Activated T-helper 1 cell treated with anti-CD3 and anti-CD28 coated beads, Interleukin-12 subunit alpha, Interleukin-12 subunit beta, Interleukin-2, Interleukin-4 antibody, amounts not matched to agents 30 ng/mL and 10 ng/mL and 1 ng/mL, durations not matched to agents 14 hours and 24 hours and 36 hours (primary cell): ENCODE results near the gene RALGPS1. TPM values are rescaled to one million over a fixed set of nuclear protein-coding genes. Genes with fewer than 3 reads are reported as not detected.
A peak's percentile ranks its signal among the peaks of the same experiment; 100 is the strongest.

Experiments
- DNase-seq: peaks from one replicate; pipeline ENCODE4 v3.0.0; 2021; ENCODE audit warnings: low spot score
- H3K27ac Mint-ChIP-seq: one replicate; pipeline ENCODE4 v1.8.0; 2021; ENCODE audit warnings: mild to moderate bottlenecking, mixed read lengths
- H3K27me3 Mint-ChIP-seq: one replicate; pipeline ENCODE4 v1.8.0; 2022; ENCODE audit warnings: mild to moderate bottlenecking, moderate library complexity, mixed read lengths; ENCODE audit not compliant: insufficient read depth
- H3K36me3 Mint-ChIP-seq: one replicate; pipeline ENCODE4 v1.8.0; 2021; ENCODE audit warnings: low read depth, mixed read lengths
- H3K4me1 Mint-ChIP-seq: one replicate; pipeline ENCODE4 v1.8.0; 2021; ENCODE audit warnings: low read depth, mixed read lengths
- H3K4me3 Mint-ChIP-seq: one replicate; pipeline ENCODE4 v1.8.0; 2021; ENCODE audit warnings: mild to moderate bottlenecking, moderate library complexity, mixed read lengths
- H3K9me3 Mint-ChIP-seq: one replicate; pipeline ENCODE4 v1.8.0; 2021; ENCODE audit warnings: mixed read lengths
- intact Hi-C: fragments of 100-400 bp; cut with micrococcal nuclease; formaldehyde crosslinking; loops from one replicate; pipeline ENCODE4 v1.15.1; 2024
- total RNA-seq: library from RNA; stranded (reverse); gene quantifications from 2 replicates; pipeline ENCODE4 v1.2.3, GENCODE V29; 2022

The RALGPS1 gene
- total RNA-seq, 1 donor from 2014 or later, result 1.4 TPM

DNA sequence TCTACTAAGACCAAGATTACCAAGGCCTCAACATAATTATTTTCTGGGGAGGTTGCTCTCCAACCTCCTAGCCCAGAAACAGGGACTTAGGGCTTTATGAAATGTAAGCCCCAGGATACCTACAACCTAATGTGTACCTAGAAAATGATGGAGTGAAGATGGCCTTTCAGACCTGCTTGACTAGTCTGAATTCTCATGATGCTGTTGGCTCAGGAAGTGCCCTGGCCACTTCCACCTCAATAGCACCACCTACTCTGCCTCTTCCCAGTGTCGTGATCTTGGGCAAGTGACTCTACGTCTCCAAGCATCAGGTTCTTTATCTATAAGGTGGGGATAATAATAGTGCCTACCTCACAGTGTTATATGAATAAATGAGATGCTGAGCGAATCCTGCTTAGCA is 292.1 kb downstream of the RALGPS1 start:
- intact Hi-C loops, result no loop called here
- no peaks in the 10 kb centered on the region for H3K9me3 Mint-ChIP-seq
- H3K27me3 Mint-ChIP-seq, result peaks cover 12% of the 10 kb centered on the region
- H3K27ac Mint-ChIP-seq, result no peak overlapping the region
- no peaks in the 10 kb centered on the region for H3K36me3 Mint-ChIP-seq
- H3K4me1 Mint-ChIP-seq, result no peaks in the 10 kb centered on the region
- DNase-seq, result no peak
- no peak overlapping the region for H3K4me3 Mint-ChIP-seq

DNA sequence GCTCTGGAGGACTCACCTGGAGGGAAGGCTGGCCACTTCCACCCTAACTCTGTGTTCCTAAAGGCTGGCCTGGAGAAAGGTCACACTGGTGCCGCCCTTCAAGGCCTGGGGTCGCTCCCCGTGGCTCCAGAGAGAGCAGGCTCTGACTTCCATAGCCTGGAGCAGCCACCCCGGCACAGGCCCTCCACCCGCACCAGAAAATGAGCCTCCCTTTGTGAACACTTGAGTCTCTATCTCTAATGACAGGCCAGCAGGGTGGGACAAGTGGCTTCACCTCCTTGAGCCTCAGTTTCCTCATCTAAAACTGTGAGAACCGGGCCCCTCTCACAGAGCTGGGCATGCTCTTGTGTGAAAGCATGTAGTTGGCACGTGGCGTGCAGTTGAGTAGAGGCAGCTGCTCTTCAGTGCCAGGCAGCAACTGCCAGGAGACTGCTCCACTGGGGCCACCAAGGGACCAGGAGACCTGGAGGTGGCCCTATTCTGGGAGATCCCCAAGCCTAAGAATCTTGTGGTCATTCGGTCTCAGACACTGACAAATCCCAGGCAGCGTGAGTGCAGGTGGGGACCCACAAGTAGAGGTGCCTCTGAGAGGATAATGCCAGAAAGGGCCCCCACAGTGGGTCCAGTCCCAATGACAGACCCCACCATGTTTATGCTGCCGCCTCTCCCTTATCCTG is 293.3 kb downstream of the RALGPS1 start:
- Mint-ChIP-seq H3K9me3 (no peaks in the 10 kb centered on the region), H3K27ac (no peak overlapping the region), H3K4me3 (no peak overlapping the region), H3K36me3 (no peaks in the 10 kb centered on the region), H3K4me1 (no peaks in the 10 kb centered on the region), H3K27me3 (peaks cover 10% of the 10 kb centered on the region)
- intact Hi-C loops, result no loop called here
- no peak for DNase-seq

DNA sequence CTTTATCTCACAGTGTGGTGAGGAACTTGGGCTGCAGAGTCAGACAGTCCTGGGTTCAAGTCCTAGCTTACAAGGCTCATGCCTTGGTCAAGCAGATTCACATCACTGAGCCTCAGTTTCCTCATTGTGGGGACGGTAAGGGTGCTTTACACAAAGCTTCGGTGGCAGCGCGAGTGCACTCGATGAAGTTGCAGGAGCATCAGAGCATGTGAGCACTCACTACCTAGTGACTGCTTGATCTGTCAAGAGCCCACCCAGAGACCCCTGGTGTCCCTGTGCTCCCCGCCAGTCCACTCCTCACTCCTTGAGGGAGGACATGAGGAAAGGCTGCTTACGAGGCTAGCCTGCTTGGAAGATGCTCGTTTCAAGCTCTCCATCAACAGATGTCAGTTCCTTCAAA is 293.8 kb downstream of the RALGPS1 start:
- Mint-ChIP-seq H3K27ac (no peak overlapping the region), H3K4me1 (no peaks in the 10 kb centered on the region), H3K36me3 (no peaks in the 10 kb centered on the region), H3K4me3 (no peak overlapping the region), H3K27me3 (peaks cover 7% of the 10 kb centered on the region), H3K9me3 (no peaks in the 10 kb centered on the region)
- intact Hi-C loops, result no loop called here
- no peak for DNase-seq

GRCh38 chr9:127209220-127209619 is 294.6 kb downstream of the RALGPS1 start:
- H3K36me3 Mint-ChIP-seq, result no peaks in the 10 kb centered on the region

GRCh38 chr9:127209948-127210640 is 295.5 kb downstream of the RALGPS1 start:
- intact Hi-C loops, result no loop called here
- Mint-ChIP-seq H3K4me1 (no peaks in the 10 kb centered on the region), H3K36me3 (no peaks in the 10 kb centered on the region), H3K27me3 (peaks cover 7% of the 10 kb centered on the region), H3K27ac (no peak overlapping the region), H3K4me3 (no peak overlapping the region), H3K9me3 (no peaks in the 10 kb centered on the region)
- no peak for DNase-seq

More at GRCh38 chr9:127209220-127209619, 294.6 kb downstream of the RALGPS1 start:
- Mint-ChIP-seq H3K27me3 (peaks cover 7% of the 10 kb centered on the region), H3K27ac (no peak overlapping the region), H3K4me3 (no peak overlapping the region), H3K9me3 (no peaks in the 10 kb centered on the region), H3K4me1 (no peaks in the 10 kb centered on the region)
- DNase-seq, result no peak
- intact Hi-C loops, result no loop called here

GRCh38 chr9:127210851-127211730 is 296.5 kb downstream of the RALGPS1 start:
- Mint-ChIP-seq H3K36me3 (no peaks in the 10 kb centered on the region), H3K27ac (no peak overlapping the region), H3K4me3 (no peak overlapping the region), H3K9me3 (no peaks in the 10 kb centered on the region), H3K4me1 (no peaks in the 10 kb centered on the region), H3K27me3 (peaks cover 5% of the 10 kb centered on the region)
- no peak for DNase-seq
- intact Hi-C loops, result no loop called here

DNA sequence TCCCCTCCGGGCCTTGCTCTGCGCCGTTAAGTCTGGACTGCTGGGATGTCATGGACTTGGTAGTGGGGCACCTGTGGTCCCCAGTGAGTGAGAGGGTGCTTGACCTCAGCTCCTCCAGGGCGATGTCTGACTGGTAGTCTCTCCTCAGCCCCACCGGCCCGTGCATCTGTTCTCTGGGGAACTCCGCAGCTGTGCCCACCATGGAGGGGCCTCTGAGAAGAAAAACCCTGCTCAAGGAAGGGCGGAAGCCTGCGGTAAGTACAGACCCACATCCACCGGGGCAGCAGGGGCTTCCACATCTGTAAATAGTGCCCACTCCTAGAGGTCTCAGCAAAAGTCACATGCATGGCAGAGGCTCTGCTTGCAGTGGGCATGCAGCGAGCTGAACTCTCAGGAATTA is 297.4 kb downstream of the RALGPS1 start:
- H3K4me1 Mint-ChIP-seq, result no peaks in the 10 kb centered on the region
- intact Hi-C loops, result no loop called here
- DNase-seq, result no peak
- no peaks in the 10 kb centered on the region for H3K9me3 Mint-ChIP-seq
- H3K27ac Mint-ChIP-seq, result no peak overlapping the region
- no peak overlapping the region for H3K4me3 Mint-ChIP-seq
- no peaks in the 10 kb centered on the region for H3K36me3 Mint-ChIP-seq
- H3K27me3 Mint-ChIP-seq, result peaks cover 9% of the 10 kb centered on the region

DNA sequence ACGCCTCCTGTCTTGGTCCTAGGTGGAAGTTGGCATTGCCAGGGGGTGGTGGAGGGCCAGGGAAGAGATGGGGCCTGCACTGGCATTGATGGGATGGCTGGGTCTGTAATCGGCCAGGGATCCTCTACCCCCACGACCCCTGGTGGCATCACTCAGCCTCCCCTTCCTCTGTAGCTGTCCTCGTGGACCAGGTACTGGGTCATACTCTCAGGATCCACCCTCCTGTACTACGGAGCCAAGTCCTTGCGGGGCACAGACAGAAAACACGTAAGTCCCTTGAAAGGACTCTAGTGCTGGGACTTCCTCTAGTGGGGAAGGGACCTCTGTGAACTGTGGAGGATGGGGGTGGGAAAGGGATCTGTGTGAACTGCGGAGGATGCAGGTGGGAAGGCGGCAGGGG is 297.9 kb downstream of the RALGPS1 start:
- Mint-ChIP-seq H3K4me1 (no peaks in the 10 kb centered on the region), H3K36me3 (no peaks in the 10 kb centered on the region), H3K4me3 (no peak overlapping the region), H3K27me3 (peaks cover 9% of the 10 kb centered on the region), H3K9me3 (no peaks in the 10 kb centered on the region), H3K27ac (no peak overlapping the region)
- DNase-seq, result no peak
- intact Hi-C loops, result no loop called here

DNA sequence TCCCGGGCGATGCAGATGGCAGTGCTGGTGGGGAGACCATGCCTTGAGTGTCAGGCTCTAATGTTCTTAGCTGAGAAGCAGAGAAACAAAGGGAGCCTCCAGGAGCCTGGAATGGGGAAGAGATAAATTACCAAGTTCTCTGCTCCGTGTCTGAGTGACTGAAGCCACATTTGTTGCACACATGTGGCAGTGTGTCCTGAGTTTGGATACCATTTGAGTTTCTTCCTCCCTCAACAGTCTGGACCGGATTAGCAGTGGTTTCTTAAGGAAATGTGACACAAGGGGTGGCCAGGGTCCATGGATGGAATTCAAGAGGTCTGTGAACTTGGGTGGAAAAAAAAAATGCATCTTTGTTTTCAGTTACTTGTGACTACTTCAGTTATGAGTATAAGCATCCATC is 299.3 kb downstream of the RALGPS1 start:
- intact Hi-C loops, result loop anchor here (1.0 to 2.0 kb wide), 3 partner anchors 183 to 707 kb away; partner anchors contain the start of gene SLC2A8
- no peak for DNase-seq
- H3K36me3 Mint-ChIP-seq, result no peaks in the 10 kb centered on the region
- H3K27ac Mint-ChIP-seq, result no peak overlapping the region
- H3K9me3 Mint-ChIP-seq, result no peaks in the 10 kb centered on the region
- peaks cover 9% of the 10 kb centered on the region for H3K27me3 Mint-ChIP-seq
- H3K4me1 Mint-ChIP-seq, result no peaks in the 10 kb centered on the region
- H3K4me3 Mint-ChIP-seq, result no peak overlapping the region

- no peaks in the 10 kb centered on the region for H3K4me1 Mint-ChIP-seq
- H3K4me3 Mint-ChIP-seq, result no peak overlapping the region
- H3K27ac Mint-ChIP-seq, result no peak overlapping the region
- DNase-seq, result peak; percentile 44
- peaks cover 7% of the 10 kb centered on the region for H3K27me3 Mint-ChIP-seq
- no peaks in the 10 kb centered on the region for H3K9me3 Mint-ChIP-seq
- H3K36me3 Mint-ChIP-seq, result no peaks in the 10 kb centered on the region
- intact Hi-C loops, result loop anchor here (1.0 to 2.0 kb wide), 3 partner anchors 182 to 707 kb away; partner anchors contain the start of gene SLC2A8
These were observed 300.1 kb downstream of the RALGPS1 start for GRCh38 chr9:127214421-127215267.

DNA sequence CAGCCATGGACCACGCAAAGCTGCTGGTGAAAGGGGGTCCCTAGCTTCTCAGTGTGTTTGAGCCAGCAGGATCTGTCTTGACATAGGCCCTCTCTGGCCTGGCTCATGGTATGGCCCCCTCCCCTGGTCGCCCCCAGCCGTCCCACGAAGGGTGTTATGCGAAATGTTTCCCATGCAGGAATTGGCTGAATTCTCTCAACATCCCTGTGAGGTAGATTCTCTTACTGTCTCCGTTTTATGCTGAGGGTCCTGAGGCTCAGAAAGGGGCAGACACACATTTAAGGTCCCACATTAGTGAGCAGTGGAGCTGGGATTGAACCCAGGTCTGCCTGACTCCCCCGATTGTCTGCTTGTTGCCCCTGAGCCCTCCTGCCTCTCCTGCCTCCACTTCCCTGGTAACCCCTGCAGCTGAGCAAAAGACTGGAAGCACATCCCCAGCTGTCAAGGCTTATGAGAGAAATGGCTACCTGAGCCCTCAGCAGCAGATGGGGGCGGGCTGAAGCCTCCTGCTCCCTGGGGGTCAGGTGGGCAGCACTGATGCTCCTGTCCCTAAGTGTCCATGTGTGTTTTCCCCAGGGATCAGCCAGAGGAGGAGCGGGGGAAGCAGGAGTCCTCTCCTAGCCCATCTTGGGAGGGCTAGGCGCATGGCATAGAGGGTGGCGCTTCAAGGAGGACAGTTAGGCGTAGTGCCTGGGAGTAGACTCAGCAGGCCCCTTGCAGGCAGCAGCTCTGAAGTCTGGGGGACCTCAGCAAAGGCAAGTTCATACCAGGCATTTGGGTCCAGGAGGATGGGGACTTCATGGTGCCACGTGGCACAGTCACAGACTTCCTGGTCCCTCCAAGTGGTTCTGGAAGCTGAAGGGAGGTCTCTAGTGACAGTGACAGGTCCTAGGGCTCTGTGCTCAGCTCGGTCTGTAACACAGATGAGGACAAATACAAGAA is 301.0 kb downstream of the RALGPS1 start:
- no peak overlapping the region for H3K4me3 Mint-ChIP-seq
- no peak overlapping the region for H3K27ac Mint-ChIP-seq
- no peak for DNase-seq
- no peaks in the 10 kb centered on the region for H3K36me3 Mint-ChIP-seq
- H3K27me3 Mint-ChIP-seq, result peaks cover 4% of the 10 kb centered on the region
- H3K4me1 Mint-ChIP-seq, result no peaks in the 10 kb centered on the region
- H3K9me3 Mint-ChIP-seq, result no peaks in the 10 kb centered on the region
- intact Hi-C loops, result loop anchor here (2.0 kb wide), 2 partner anchors 181 to 203 kb away; partner anchors contain the start of gene SLC2A8
